Left forelimb (tissue), 1 donor: Measurements from ENCODE around the gene CCL28.
"Not testable (repeated sequence)": the region's sequence is repeated elsewhere in the genome, so short reads cannot be mapped to it uniquely, and the experiment has no call there.

ENCODE experiments used
- DNase-seq: peaks from one replicate; pipeline ENCODE4 v3.0.0-alpha.2; 2018; ENCODE audit warnings: low spot score

The CCL28 gene

GRCh38 chr5:43409809-43410271 lies 2.4 kb downstream of the CCL28 start:
- no peak for DNase-seq

- not testable (repeated sequence) for DNase-seq
These were observed 9.6 kb downstream of the CCL28 start for GRCh38 chr5:43402524-43403066.

GRCh38 chr5:43401827-43402226 lies 10.4 kb downstream of the CCL28 start:
- DNase-seq: no peak

GRCh38 chr5:43400082-43400481 lies 12.1 kb downstream of the CCL28 start:
- DNase-seq: no peak

- peak; percentile 70 for DNase-seq
These were observed 15.4 kb downstream of the CCL28 start for GRCh38 chr5:43396762-43397304.

- DNase-seq: no peak
These were observed 21.7 kb downstream of the CCL28 start for GRCh38 chr5:43390471-43390870.

- DNase-seq: no peak
These were observed 22.4 kb downstream of the CCL28 start for GRCh38 chr5:43389679-43390329.

GRCh38 chr5:43386960-43387362 lies 25.2 kb downstream of the CCL28 start:
- no peak for DNase-seq

- no peak for DNase-seq
These were observed 35.6 kb downstream of the CCL28 start for GRCh38 chr5:43376496-43377140.

GRCh38 chr5:43371821-43372220 lies 40.4 kb downstream of the CCL28 start:
- no peak for DNase-seq

- no peak for DNase-seq
These were observed 41.8 kb downstream of the CCL28 start for GRCh38 chr5:43370352-43370751.

- DNase-seq: no peak
These were observed 42.5 kb downstream of the CCL28 start for GRCh38 chr5:43369651-43370050.

GRCh38 chr5:43367909-43368669 lies 44.1 kb downstream of the CCL28 start:
- DNase-seq: no peak

GRCh38 chr5:43367453-43367852 lies 44.7 kb downstream of the CCL28 start:
- DNase-seq: no peak

GRCh38 chr5:43366680-43367246 lies 45.4 kb downstream of the CCL28 start:
- DNase-seq: not testable (repeated sequence)

- DNase-seq: not testable (repeated sequence)
These were observed 47.0 kb downstream of the CCL28 start for GRCh38 chr5:43365155-43365554.

GRCh38 chr5:43363445-43364152 lies 48.6 kb downstream of the CCL28 start:
- no peak for DNase-seq

GRCh38 chr5:43362725-43363435 lies 49.3 kb downstream of the CCL28 start:
- no peak for DNase-seq

GRCh38 chr5:43358726-43359125 lies 53.5 kb downstream of the CCL28 start:
- DNase-seq: no peak

- no peak for DNase-seq
These were observed 53.9 kb downstream of the CCL28 start for GRCh38 chr5:43358301-43358700.

GRCh38 chr5:43357878-43358281 lies 54.3 kb downstream of the CCL28 start:
- DNase-seq: no peak
